Measurements from ENCODE around the gene SPRTN. TPM values are rescaled to one million over a fixed set of nuclear protein-coding genes. Genes with fewer than 3 reads are reported as not detected.

Gene SPRTN
- total and polyA plus RNA-seq, 2 of the 4 experiments (the other 2 are of a cell fraction) = 6.5 to 17.4 TPM

GRCh38 chr1:231363624-231364023 lies 25.5 kb downstream of the SPRTN start:
- no peak for DNase-seq
- ChIA-PET POLR2A (ENCODE audit: unreplicated experiment) (no interaction called here), CTCF (no interaction called here)
- Histone ChIP-seq H3K36me3 (ENCODE audit: control insufficient read depth, insufficient read depth, low read length) (peaks cover 9% of the 10 kb centered on the region), H4K91ac (ENCODE audit: insufficient read depth, low read depth, low read length) (no peak overlapping the region), H4K8ac (ENCODE audit: low read depth in 2 of 2, low read length in 2 of 2) (no peak overlapping the region), H3K9me3 (ENCODE audit: control insufficient read depth, insufficient read depth, low read length) (no peaks in the 10 kb centered on the region), H2BK20ac (ENCODE audit: low read depth, low read length) (no peak overlapping the region), H4K5ac (ENCODE audit: low read depth, low read length) (no peak overlapping the region), H3K4me3 (ENCODE audit: insufficient read depth, low read depth, low read length) (no peak overlapping the region), H3K18ac (ENCODE audit: low read depth, low read length) (no peak overlapping the region), H2AK5ac (ENCODE audit: low read depth, low read length) (no peak overlapping the region), H2AFZ (replicated peaks; ENCODE audit: low read length, poor library complexity) (no peak overlapping the region), H2BK15ac (ENCODE audit: low read depth, low read length) (no peak overlapping the region), H3K4ac (ENCODE audit: low read depth, low read length) (no peak overlapping the region), H3K4me1 (ENCODE audit: control insufficient read depth, insufficient read depth, low read length) (no peaks in the 10 kb centered on the region), H3K9ac (ENCODE audit: low read depth, low read length) (no peak overlapping the region), H3K56ac (ENCODE audit: extremely low read depth, insufficient read depth, low read length) (no peak overlapping the region), H3K23ac (ENCODE audit: low read depth, low read length) (no peak overlapping the region), H3K9me1 (ENCODE audit: insufficient read depth, low read length) (peaks cover 4% of the 10 kb centered on the region; the same call in 1 of the 2 replicates), H2BK5ac (ENCODE audit: low read depth, low read length, poor library complexity, severe bottlenecking) (no peak overlapping the region), H3K27me3 (ENCODE audit: control insufficient read depth, insufficient read depth, low read length) (no peaks in the 10 kb centered on the region), H4K20me1 (ENCODE audit: insufficient read depth, low read length) (no peaks in the 10 kb centered on the region; the same call in 1 of the 2 replicates), H2AK9ac (replicated peaks; ENCODE audit: low read depth, low read length, poor library complexity) (no peak overlapping the region), H3K79me1 (ENCODE audit: low read depth in 1 of 2, low read length in 2 of 2) (peaks cover 10 to 18% of the 10 kb centered on the region in 2 experiments; a peak in 3 of 4 replicates), H3K4me2 (ENCODE audit: low read depth, low read length) (no peak overlapping the region), H3K14ac (replicated peaks; ENCODE audit: low read depth, low read length) (no peak overlapping the region), H3K27ac (ENCODE audit: insufficient read depth, low read length) (no peak overlapping the region), H2BK120ac (ENCODE audit: low read depth, low read length) (no peak overlapping the region)
- TF ChIP-seq MAZ (IDR thresholded peaks at IDR 0.05; ENCODE audit: borderline replicate concordance, low read depth, low read length) = no peak
- no peak for TF ChIP-seq RCOR1 (IDR thresholded peaks at IDR 0.05; ENCODE audit: insufficient replicate concordance, low read length)
- TF ChIP-seq MAFK (IDR thresholded peaks at IDR 0.05; ENCODE audit: low read depth, low read length) = no peak
- no peak for TF ChIP-seq CTCF (conservative IDR thresholded peaks at IDR 0.05; ENCODE audit: low read depth, low read length)
- TF ChIP-seq, protein P1, sequence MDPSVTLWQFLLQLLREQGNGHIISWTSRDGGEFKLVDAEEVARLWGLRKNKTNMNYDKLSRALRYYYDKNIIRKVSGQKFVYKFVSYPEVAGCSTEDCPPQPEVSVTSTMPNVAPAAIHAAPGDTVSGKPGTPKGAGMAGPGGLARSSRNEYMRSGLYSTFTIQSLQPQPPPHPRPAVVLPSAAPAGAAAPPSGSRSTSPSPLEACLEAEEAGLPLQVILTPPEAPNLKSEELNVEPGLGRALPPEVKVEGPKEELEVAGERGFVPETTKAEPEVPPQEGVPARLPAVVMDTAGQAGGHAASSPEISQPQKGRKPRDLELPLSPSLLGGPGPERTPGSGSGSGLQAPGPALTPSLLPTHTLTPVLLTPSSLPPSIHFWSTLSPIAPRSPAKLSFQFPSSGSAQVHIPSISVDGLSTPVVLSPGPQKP (IDR thresholded peaks at IDR 0.05; ENCODE audit: borderline replicate concordance, low read depth, low read length) = no peak
- TF ChIP-seq SMC3 (IDR thresholded peaks at IDR 0.05; ENCODE audit: low read depth, low read length) = no peak
- no peak for TF ChIP-seq CHD1 (IDR thresholded peaks at IDR 0.05; ENCODE audit: low read depth, low read length)
- no peak for TF ChIP-seq RFX5 (IDR thresholded peaks at IDR 0.05; ENCODE audit: low read depth, low read length)
- TF ChIP-seq CEBPB (IDR thresholded peaks at IDR 0.05; ENCODE audit: low read depth, low read length) = no peak
- no peak for TF ChIP-seq RAD21 (IDR thresholded peaks at IDR 0.05; ENCODE audit: low read length)
- no peak for TF ChIP-seq FOS (IDR thresholded peaks at IDR 0.05; ENCODE audit: low read depth, low read length)
- TF ChIP-seq, protein P2, sequence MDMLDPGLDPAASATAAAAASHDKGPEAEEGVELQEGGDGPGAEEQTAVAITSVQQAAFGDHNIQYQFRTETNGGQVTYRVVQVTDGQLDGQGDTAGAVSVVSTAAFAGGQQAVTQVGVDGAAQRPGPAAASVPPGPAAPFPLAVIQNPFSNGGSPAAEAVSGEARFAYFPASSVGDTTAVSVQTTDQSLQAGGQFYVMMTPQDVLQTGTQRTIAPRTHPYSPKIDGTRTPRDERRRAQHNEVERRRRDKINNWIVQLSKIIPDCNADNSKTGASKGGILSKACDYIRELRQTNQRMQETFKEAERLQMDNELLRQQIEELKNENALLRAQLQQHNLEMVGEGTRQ (IDR thresholded peaks at IDR 0.05; ENCODE audit: low read depth, low read length) = no peak
- no peak for TF ChIP-seq MXI1 (IDR thresholded peaks at IDR 0.05; ENCODE audit: borderline replicate concordance, low read depth, low read length)
- no peak for TF ChIP-seq POLR2A (IDR thresholded peaks at IDR 0.05; ENCODE audit: low read depth, low read length)
- no peak for TF ChIP-seq BHLHE40 (IDR thresholded peaks at IDR 0.05; ENCODE audit: low read depth, low read length)
- TF ChIP-seq NFE2L2 (IDR thresholded peaks at IDR 0.05; ENCODE audit: low read depth, low read length) = no peak
- dilution Hi-C loops (cut with HindIII; ENCODE audit: low sequenced_read_pairs, unreplicated experiment) (no loop called here), intact Hi-C loops (cut with micrococcal nuclease) (no loop called here), in situ Hi-C loops (cut with MboI; ENCODE audit: low sequenced_read_pairs) (loop anchor here (5.0 kb wide), 2 partner anchors 59 to 224 kb away; partner anchors contain the start of gene EGLN1)
- ATAC-seq (ENCODE audit: low read depth) = no peak
- no CpG with 5 or more reads among the region's 1 CpG for WGBS, 2 experiments (ENCODE audit: extremely low coverage in 2 of 2, insufficient read length in 1 of 2)
- no TSS peak for BruUV-seq (replicated peaks)
